Activated naive CD8-positive, alpha-beta T cell (primary cell): ENCODE results near the gene CHST13.
"Not testable (repeated sequence)": the region's sequence is repeated elsewhere in the genome, so short reads cannot be mapped to it uniquely, and the experiment has no call there.

Experiments
- H3K27ac Mint-ChIP-seq: one replicate; pipeline ENCODE4 v1.8.0; 2021; ENCODE audit warnings: mixed read lengths
- H3K27me3 Mint-ChIP-seq: one replicate; pipeline ENCODE4 v1.8.0; 2021; ENCODE audit warnings: mixed read lengths
- H3K36me3 Mint-ChIP-seq: one replicate; pipeline ENCODE4 v1.8.0; 2021; ENCODE audit warnings: mixed read lengths
- H3K4me1 Mint-ChIP-seq: one replicate; pipeline ENCODE4 v1.8.0; 2021; ENCODE audit warnings: low read depth, mixed read lengths
- H3K4me3 Mint-ChIP-seq: one replicate; pipeline ENCODE4 v1.8.0; 2021; ENCODE audit warnings: mild to moderate bottlenecking, mixed read lengths
- H3K9me3 Mint-ChIP-seq: one replicate; pipeline ENCODE4 v1.8.0; 2021; ENCODE audit warnings: low read depth, mixed read lengths

Gene CHST13

GRCh38 chr3:126524429-126524988 is 554 bp downstream of the CHST13 start:
- no peaks in the 10 kb centered on the region for H3K9me3 Mint-ChIP-seq

GRCh38 chr3:126525091-126525852 is 1.3 kb downstream of the CHST13 start:
- Mint-ChIP-seq H3K4me3 (peak overlapping the region; percentile 23), H3K9me3 (no peaks in the 10 kb centered on the region), H3K27me3 (peaks cover 7% of the 10 kb centered on the region), H3K27ac (no peak overlapping the region), H3K4me1 (no peaks in the 10 kb centered on the region), H3K36me3 (no peaks in the 10 kb centered on the region)

More at GRCh38 chr3:126524429-126524988, 554 bp downstream of the CHST13 start:
- H3K4me1 Mint-ChIP-seq, result no peaks in the 10 kb centered on the region
- H3K36me3 Mint-ChIP-seq, result no peaks in the 10 kb centered on the region
- H3K4me3 Mint-ChIP-seq, result peak overlapping the region; percentile 23
- H3K27ac Mint-ChIP-seq, result no peak overlapping the region
- H3K27me3 Mint-ChIP-seq, result peaks cover 7% of the 10 kb centered on the region

GRCh38 chr3:126525853-126526667 is 2.1 kb downstream of the CHST13 start:
- no peak overlapping the region for H3K27ac Mint-ChIP-seq
- H3K27me3 Mint-ChIP-seq, result peaks cover 7% of the 10 kb centered on the region
- H3K4me1 Mint-ChIP-seq, result no peaks in the 10 kb centered on the region
- no peaks in the 10 kb centered on the region for H3K36me3 Mint-ChIP-seq
- H3K9me3 Mint-ChIP-seq, result no peaks in the 10 kb centered on the region
- H3K4me3 Mint-ChIP-seq, result no peak overlapping the region

- H3K27ac Mint-ChIP-seq, result no peak overlapping the region
- no peaks in the 10 kb centered on the region for H3K36me3 Mint-ChIP-seq
- H3K27me3 Mint-ChIP-seq, result peaks cover 7% of the 10 kb centered on the region
- no peaks in the 10 kb centered on the region for H3K9me3 Mint-ChIP-seq
- no peaks in the 10 kb centered on the region for H3K4me1 Mint-ChIP-seq
- H3K4me3 Mint-ChIP-seq, result no peak overlapping the region
Measured at GRCh38 chr3:126526668-126527005, 2.7 kb downstream of the CHST13 start.

GRCh38 chr3:126527006-126527405 is 3.1 kb downstream of the CHST13 start:
- peaks cover 7% of the 10 kb centered on the region for H3K27me3 Mint-ChIP-seq
- H3K36me3 Mint-ChIP-seq, result no peaks in the 10 kb centered on the region
- no peak overlapping the region for H3K27ac Mint-ChIP-seq
- no peaks in the 10 kb centered on the region for H3K4me1 Mint-ChIP-seq
- H3K4me3 Mint-ChIP-seq, result no peak overlapping the region
- H3K9me3 Mint-ChIP-seq, result no peaks in the 10 kb centered on the region

GRCh38 chr3:126527455-126528211 is 3.7 kb downstream of the CHST13 start:
- H3K27ac Mint-ChIP-seq, result no peak overlapping the region
- peaks cover 3% of the 10 kb centered on the region for H3K27me3 Mint-ChIP-seq
- H3K4me1 Mint-ChIP-seq, result no peaks in the 10 kb centered on the region
- H3K9me3 Mint-ChIP-seq, result no peaks in the 10 kb centered on the region
- H3K36me3 Mint-ChIP-seq, result no peaks in the 10 kb centered on the region
- no peak overlapping the region for H3K4me3 Mint-ChIP-seq

- Mint-ChIP-seq H3K9me3 (no peaks in the 10 kb centered on the region), H3K27ac (no peak overlapping the region), H3K27me3 (no peaks in the 10 kb centered on the region), H3K36me3 (no peaks in the 10 kb centered on the region), H3K4me1 (no peaks in the 10 kb centered on the region), H3K4me3 (no peak overlapping the region)
Measured at GRCh38 chr3:126528419-126528799, 4.5 kb downstream of the CHST13 start.

GRCh38 chr3:126528800-126529541 is 5.0 kb downstream of the CHST13 start:
- H3K9me3 Mint-ChIP-seq, result no peaks in the 10 kb centered on the region
- H3K27me3 Mint-ChIP-seq, result peaks cover 2% of the 10 kb centered on the region
- H3K4me3 Mint-ChIP-seq, result no peak overlapping the region
- no peak overlapping the region for H3K27ac Mint-ChIP-seq
- no peaks in the 10 kb centered on the region for H3K4me1 Mint-ChIP-seq
- no peaks in the 10 kb centered on the region for H3K36me3 Mint-ChIP-seq

GRCh38 chr3:126529585-126530170 is 5.7 kb downstream of the CHST13 start:
- peaks cover 4% of the 10 kb centered on the region for H3K27me3 Mint-ChIP-seq
- no peaks in the 10 kb centered on the region for H3K9me3 Mint-ChIP-seq
- H3K27ac Mint-ChIP-seq, result no peak overlapping the region
- no peaks in the 10 kb centered on the region for H3K4me1 Mint-ChIP-seq
- no peak overlapping the region for H3K4me3 Mint-ChIP-seq
- no peaks in the 10 kb centered on the region for H3K36me3 Mint-ChIP-seq

- no peak overlapping the region for H3K4me3 Mint-ChIP-seq
- H3K36me3 Mint-ChIP-seq, result no peaks in the 10 kb centered on the region
- no peaks in the 10 kb centered on the region for H3K4me1 Mint-ChIP-seq
- peaks cover 4% of the 10 kb centered on the region for H3K27me3 Mint-ChIP-seq
- H3K9me3 Mint-ChIP-seq, result no peaks in the 10 kb centered on the region
- no peak overlapping the region for H3K27ac Mint-ChIP-seq
Measured at GRCh38 chr3:126530171-126531050, 6.5 kb downstream of the CHST13 start.

- Mint-ChIP-seq H3K36me3 (no peaks in the 10 kb centered on the region), H3K9me3 (no peaks in the 10 kb centered on the region), H3K4me1 (no peaks in the 10 kb centered on the region), H3K4me3 (no peak overlapping the region), H3K27ac (no peak overlapping the region), H3K27me3 (peaks cover 4% of the 10 kb centered on the region)
Measured at GRCh38 chr3:126531051-126531330, 7.0 kb downstream of the CHST13 start.

GRCh38 chr3:126533506-126533905 is 9.6 kb downstream of the CHST13 start:
- Mint-ChIP-seq H3K4me3 (no peak overlapping the region), H3K27me3 (peaks cover 4% of the 10 kb centered on the region), H3K36me3 (no peaks in the 10 kb centered on the region), H3K27ac (no peak overlapping the region), H3K9me3 (no peaks in the 10 kb centered on the region), H3K4me1 (no peaks in the 10 kb centered on the region)

GRCh38 chr3:126534716-126535115 is 10.8 kb downstream of the CHST13 start:
- not testable (repeated sequence) for H3K9me3 Mint-ChIP-seq, H3K4me1 Mint-ChIP-seq, H3K4me3 Mint-ChIP-seq, H3K27ac Mint-ChIP-seq, H3K36me3 Mint-ChIP-seq, H3K27me3 Mint-ChIP-seq
